Adrenal gland (tissue), 12 donors: ENCODE results near the gene IDH3A. TPM values are rescaled to one million over a fixed set of nuclear protein-coding genes. Genes with fewer than 3 reads are reported as not detected.

ENCODE experiments used
- DNase-seq, 7 donors: peaks; one replicate each; pipeline ENCODE4 v3.0.0-alpha.2; 2019 to 2020
- H3K27ac ChIP-seq, 5 donors: fragments of 200-600 bp; sonication (generic) in 4 of 5; 1 replicate in 3 of 5; 2 replicates in 2 of 5; pipeline versions ENCODE4 v1.5.1 to v1.8.0; 2016 to 2020; ENCODE audit warnings: mild to moderate bottlenecking in 1 of 5
- H3K27me3 ChIP-seq: fragments of 200-600 bp; 2 replicates; pipeline ENCODE4 v1.8.0; 2021
- H3K36me3 ChIP-seq, 2 donors: fragments of 200-600 bp; replicated peaks in 1 of 2; 1 replicate in 1 of 2; 2 replicates in 1 of 2; pipeline versions ENCODE4 v1.5.1 to v1.8.0; 2018 to 2022
- H3K4me1 ChIP-seq, 2 donors: fragments of 200-600 bp; replicated peaks in 1 of 2; 1 replicate in 1 of 2; 2 replicates in 1 of 2; pipeline versions ENCODE4 v1.5.1 to v1.8.0; 2018 to 2021
- H3K4me3 ChIP-seq, 4 donors: fragments of 200-600 bp; sonication (generic) in 3 of 4; one replicate each; pipeline ENCODE4 v1.5.1; 2016 to 2018
- H3K9me3 ChIP-seq, 3 donors: fragments of 200-600 bp; sonication (generic) in 1 of 3; replicated peaks in 1 of 3; 1 replicate in 2 of 3; 2 replicates in 1 of 3; pipeline versions ENCODE4 v1.5.1 to v1.8.0; 2016 to 2021
- POLR2A ChIP-seq, 2 donors: fragments of 450-650 bp; IDR thresholded peaks; one replicate each; pipeline ENCODE4 v1.6.1; 2017; ENCODE audit warnings: antibody characterized with exemption in 2 of 2, mild to moderate bottlenecking in 2 of 2, moderate library complexity in 1 of 2
- WGBS, 4 donors: extraction: QIAGEN DNeasy Blood & Tissue Kit in 2 of 4; methylation state at CpG; one replicate each; pipeline versions ENCODE4 v1.1.5 to v1.1.7; 2013 to 2017; 5-methylcytosine and 5-hydroxymethylcytosine counted together
- intact Hi-C, 2 donors: fragments of 100-400 bp; cut with DNase I; formaldehyde crosslinking; loops; one replicate each; pipeline versions ENCODE4 v1.14.1 to v1.15.0; 2022 to 2023
- polyA plus RNA-seq, 3 donors: library from polyadenylated mRNA; stranded (reverse); fragments of 200-250 nt in 2 of 3; fragments of 350-450 nt in 1 of 3; fragmentation: Illumina TruSeq in 1 of 3; extraction: RNeasy Lipid Tissue Mini Kit (QIAGEN cat#74804) in 1 of 3; gene quantifications; one replicate each; pipeline ENCODE4 v1.2.3, GENCODE V29; 2013 to 2014
- total RNA-seq, 9 donors: library from RNA; depleted of rRNA in 4 of 9; stranded (reverse); fragments of >200 nt in 4 of 9; fragments of 120-200 nt in 1 of 9; fragmentation: NEBNext Ultra II Directional in 1 of 9; extraction: Animal tissue kit (Norgen Biotek cat#: 25700) in 1 of 9; gene quantifications; one replicate each; pipeline versions ENCODE4 v1.1.0 to v1.2.4, GENCODE V29; 2013 to 2023
- TF ChIP-seq, protein P1 (sequence below), 6 experiments: fragments of 450-650 bp in 4 of 6; fragments of 200-600 bp in 2 of 6; sonication (generic) in 1 of 6; IDR thresholded peaks; 1 replicate in 5 of 6; 2 replicates in 1 of 6; pipeline versions ENCODE4 v1.5.1 to v1.8.0; 2016 to 2021; ENCODE audit warnings: antibody characterized with exemption in 6 of 6, mild to moderate bottlenecking in 2 of 6, moderate library complexity in 1 of 6
- donor health status: healthy with polysubstance abuse.
- donor health status: Bipolar disorder and iron deficiency.
- donor health status: DM: yes; HTN: yes; CAD: no.
- donor health status: DM: no; HTN: no; CAD: no.
- donor health status: DM: no; HTN: no; CAD: no.
- donor health status: DM: yes; HTN: yes; CAD: no.

The IDH3A gene
- total and polyA plus RNA-seq, 12 donors: 26.9 to 392 (median 132) TPM

DNA sequence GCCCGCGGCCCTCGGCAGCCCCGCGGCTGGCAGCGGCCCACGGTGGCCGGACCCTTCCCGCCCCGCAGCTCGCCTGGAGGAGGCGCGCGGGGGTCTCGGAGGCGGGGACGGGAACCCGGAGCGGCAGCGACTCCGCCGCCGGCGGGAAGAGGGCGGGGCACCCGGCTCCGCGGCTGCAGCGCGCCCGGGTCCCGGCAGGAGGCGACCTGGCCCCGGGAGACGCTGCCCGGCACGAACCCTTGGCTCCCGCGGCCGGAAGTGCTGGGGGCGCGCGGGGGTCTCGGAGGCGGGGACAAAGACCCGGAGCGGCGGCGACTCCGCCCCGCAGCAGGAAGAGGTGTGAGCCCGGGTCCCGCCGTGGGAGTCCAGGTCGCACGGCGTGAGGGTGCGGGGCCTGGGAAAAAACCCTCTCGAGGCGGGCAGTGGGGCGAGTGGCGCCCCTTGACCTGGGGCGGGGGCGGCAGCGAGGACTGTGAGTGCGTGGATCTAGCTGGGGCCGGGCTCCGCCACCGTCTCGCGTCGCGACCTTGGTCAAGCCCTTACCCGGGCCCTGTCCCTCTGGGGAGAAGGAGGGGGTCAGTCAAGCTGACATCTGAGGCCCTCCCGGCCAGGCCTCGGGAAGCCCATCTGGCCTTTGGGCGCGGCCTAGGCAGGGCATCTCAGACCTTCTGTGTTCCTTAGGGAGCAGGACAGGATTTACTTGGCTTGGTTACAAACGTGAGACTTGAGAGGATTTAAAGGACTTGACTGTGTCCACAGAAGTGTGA, 17.7 kb upstream of the IDH3A start, which contains the start of gene CIB2:
Gene CIB2, minus strand, starts transcription at position 151 of the 767 bp plus-strand sequence. CDS start 230 bp downstream, outside the sequence.
- Histone ChIP-seq H3K27ac (peak within 1 kb of the TSS in 3 of 5 donors; percentile 68 to 81 (median 73)), H3K36me3 (no peaks in the 10 kb centered on the region), H3K4me3 (peak within 1 kb of the TSS in 3 of 4 donors; percentile 57 to 73 (median 71)), H3K4me1 (peaks cover 7 to 9% of the 10 kb centered on the region in 2 donors), H3K27me3 (no peaks in the 10 kb centered on the region), H3K9me3 (no peaks in the 10 kb centered on the region)
- peak; percentile 56 to 70 (median 62) for DNase-seq
- WGBS, 4 donors: 0 to 2% (median 0%) methylated on average over 5 to 79 of the region's 79 CpGs
- TF ChIP-seq, protein P1, sequence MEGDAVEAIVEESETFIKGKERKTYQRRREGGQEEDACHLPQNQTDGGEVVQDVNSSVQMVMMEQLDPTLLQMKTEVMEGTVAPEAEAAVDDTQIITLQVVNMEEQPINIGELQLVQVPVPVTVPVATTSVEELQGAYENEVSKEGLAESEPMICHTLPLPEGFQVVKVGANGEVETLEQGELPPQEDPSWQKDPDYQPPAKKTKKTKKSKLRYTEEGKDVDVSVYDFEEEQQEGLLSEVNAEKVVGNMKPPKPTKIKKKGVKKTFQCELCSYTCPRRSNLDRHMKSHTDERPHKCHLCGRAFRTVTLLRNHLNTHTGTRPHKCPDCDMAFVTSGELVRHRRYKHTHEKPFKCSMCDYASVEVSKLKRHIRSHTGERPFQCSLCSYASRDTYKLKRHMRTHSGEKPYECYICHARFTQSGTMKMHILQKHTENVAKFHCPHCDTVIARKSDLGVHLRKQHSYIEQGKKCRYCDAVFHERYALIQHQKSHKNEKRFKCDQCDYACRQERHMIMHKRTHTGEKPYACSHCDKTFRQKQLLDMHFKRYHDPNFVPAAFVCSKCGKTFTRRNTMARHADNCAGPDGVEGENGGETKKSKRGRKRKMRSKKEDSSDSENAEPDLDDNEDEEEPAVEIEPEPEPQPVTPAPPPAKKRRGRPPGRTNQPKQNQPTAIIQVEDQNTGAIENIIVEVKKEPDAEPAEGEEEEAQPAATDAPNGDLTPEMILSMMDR (IDR thresholded peaks at IDR 0.05): peak; percentile 11 to 90 (median 68)
- peak; percentile 14 to 50 for TF ChIP-seq POLR2A (IDR thresholded peaks at IDR 0.05)
- intact Hi-C loops: loop anchor here in 1 of 2 donors (5.0 kb wide), 1 partner anchor 61 kb away; no protein-coding TSS in a partner anchor

DNA sequence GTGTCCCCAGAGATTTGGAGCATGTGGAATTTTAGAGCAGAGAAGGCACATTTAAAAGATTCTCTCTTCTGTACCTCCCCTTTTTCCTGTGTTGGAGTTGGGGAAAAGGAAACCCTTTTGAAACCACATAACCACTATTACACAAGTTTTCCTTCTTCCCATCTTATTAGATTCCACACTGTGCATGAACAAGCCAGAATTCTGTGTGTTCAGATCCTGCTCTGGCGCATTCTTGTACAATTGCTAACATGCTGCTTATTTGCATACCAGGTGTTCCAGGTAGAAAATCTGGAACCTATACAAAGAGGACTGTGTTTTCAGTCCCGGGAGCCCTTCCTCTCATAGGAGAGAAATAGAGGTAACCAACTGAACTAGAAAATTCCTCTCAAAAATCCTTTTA, 15.4 kb upstream of the IDH3A start:
- intact Hi-C loops: loop anchor here in 1 of 2 donors (5.0 kb wide), 1 partner anchor 58 kb away; no protein-coding TSS in a partner anchor
- Histone ChIP-seq H3K36me3 (no peaks in the 10 kb centered on the region), H3K9me3 (no peaks in the 10 kb centered on the region), H3K27ac (no peak overlapping the region), H3K4me1 (peaks cover 7 to 9% of the 10 kb centered on the region in 2 donors), H3K4me3 (no peak overlapping the region), H3K27me3 (no peaks in the 10 kb centered on the region)
- no peak for TF ChIP-seq POLR2A (IDR thresholded peaks at IDR 0.05)
- TF ChIP-seq, protein P1 (IDR thresholded peaks at IDR 0.05): no peak
- WGBS, 4 donors: 91 to 97% (median 95%) methylated on average over 2 of the region's 2 CpGs
- DNase-seq: no peak

DNA sequence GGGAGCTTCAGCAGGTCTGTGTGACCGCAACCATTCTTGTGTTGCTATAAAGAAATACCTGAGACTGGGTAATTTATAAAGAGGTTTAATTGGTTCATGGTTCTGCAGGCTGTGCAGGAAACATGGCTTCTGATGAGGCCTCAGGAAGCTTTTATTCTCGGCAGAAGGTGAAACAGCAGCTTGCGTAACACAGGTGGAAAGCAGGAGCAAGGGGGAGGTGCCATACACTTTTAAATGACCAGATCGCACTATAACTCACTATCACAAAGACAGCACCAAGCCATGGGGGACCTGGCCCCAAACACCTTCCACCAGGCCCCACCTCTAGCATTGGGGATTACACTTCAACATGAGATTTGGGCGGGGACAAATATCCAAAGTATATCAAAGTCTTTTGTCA, 9.6 kb upstream of the IDH3A start:
- Histone ChIP-seq H3K4me3 (no peak overlapping the region), H3K4me1 (no peaks in the 10 kb centered on the region), H3K36me3 (no peaks in the 10 kb centered on the region), H3K27ac (no peak overlapping the region), H3K27me3 (no peaks in the 10 kb centered on the region), H3K9me3 (no peaks in the 10 kb centered on the region)
- DNase-seq: peak in 1 of 7 donors; percentile 24
- WGBS, 4 donors: 90 to 98% (median 92%) methylated on average over 5 of the region's 5 CpGs
- no peak for TF ChIP-seq POLR2A (IDR thresholded peaks at IDR 0.05)
- TF ChIP-seq, protein P1 (IDR thresholded peaks at IDR 0.05): no peak
- intact Hi-C loops: no loop called here

DNA sequence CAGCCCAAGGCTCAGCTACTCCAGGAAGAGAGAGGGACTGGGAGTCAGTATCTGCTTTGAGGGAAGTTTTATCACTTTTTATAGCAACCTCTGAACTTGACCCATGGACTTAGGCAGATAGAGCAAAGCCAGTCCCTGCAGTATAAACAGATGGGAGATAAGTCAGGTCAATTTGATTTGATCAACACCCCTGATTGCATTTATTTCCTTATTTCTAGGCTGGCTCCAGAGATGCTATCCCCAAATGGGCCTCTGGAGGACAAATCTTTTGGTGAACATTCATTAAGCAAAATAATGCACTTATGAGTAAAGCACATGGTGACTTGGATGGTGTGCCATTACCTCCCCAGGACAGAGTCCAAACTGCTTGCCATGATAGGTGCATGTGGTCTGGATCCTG, 8.9 kb upstream of the IDH3A start:
- no peak overlapping the region for H3K27ac ChIP-seq
- no peaks in the 10 kb centered on the region for H3K4me1 ChIP-seq
- H3K4me3 ChIP-seq: no peak overlapping the region
- no peak for DNase-seq
- intact Hi-C loops: no loop called here
- TF ChIP-seq POLR2A (IDR thresholded peaks at IDR 0.05): no peak
- TF ChIP-seq, protein P1 (IDR thresholded peaks at IDR 0.05): no peak
- H3K36me3 ChIP-seq: no peaks in the 10 kb centered on the region
- no peaks in the 10 kb centered on the region for H3K9me3 ChIP-seq
- no peaks in the 10 kb centered on the region for H3K27me3 ChIP-seq
